ENCODE results near the gene VASH2.
"Not testable (repeated sequence)": the region's sequence is repeated elsewhere in the genome, so short reads cannot be mapped to it uniquely, and the experiment has no call there.

Gene VASH2

DNA sequence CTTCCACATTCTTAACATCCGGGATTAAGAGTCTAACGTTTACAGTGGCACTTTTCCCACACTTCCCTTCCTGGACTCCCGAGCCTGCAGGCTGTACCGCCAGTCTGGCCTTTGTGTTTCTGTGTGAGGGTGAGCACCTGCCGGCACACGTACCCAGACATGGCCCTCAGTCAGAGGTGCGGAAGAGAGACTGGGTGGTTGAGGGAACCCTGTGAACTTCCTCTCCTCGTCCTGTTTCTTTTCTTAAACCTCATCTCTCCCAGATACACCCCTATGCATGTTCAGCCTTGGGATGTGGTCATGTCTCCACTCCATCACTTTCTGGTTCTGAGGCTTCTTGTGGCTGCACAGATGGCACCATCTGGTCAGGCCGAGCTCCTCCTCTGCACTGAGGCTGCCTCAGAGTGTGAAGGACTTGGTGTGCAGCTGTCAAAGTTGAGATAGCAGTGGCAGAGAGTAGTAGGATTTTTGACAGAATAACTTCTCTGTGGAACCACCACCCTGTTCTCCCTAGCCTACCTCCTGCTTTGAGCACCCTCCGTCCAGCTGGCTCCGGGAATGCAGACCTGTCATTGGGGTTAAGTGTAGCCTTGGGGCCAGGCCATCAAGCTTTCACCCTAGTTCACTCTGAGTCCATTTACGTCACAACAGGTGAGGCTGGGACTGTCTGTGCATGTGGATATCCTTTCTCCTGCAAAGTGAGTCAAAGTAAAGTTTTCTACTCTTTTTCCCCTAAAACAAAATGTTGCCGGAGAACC, 31.4 kb downstream of the VASH2 start:
- DNase-seq: no peak

DNA sequence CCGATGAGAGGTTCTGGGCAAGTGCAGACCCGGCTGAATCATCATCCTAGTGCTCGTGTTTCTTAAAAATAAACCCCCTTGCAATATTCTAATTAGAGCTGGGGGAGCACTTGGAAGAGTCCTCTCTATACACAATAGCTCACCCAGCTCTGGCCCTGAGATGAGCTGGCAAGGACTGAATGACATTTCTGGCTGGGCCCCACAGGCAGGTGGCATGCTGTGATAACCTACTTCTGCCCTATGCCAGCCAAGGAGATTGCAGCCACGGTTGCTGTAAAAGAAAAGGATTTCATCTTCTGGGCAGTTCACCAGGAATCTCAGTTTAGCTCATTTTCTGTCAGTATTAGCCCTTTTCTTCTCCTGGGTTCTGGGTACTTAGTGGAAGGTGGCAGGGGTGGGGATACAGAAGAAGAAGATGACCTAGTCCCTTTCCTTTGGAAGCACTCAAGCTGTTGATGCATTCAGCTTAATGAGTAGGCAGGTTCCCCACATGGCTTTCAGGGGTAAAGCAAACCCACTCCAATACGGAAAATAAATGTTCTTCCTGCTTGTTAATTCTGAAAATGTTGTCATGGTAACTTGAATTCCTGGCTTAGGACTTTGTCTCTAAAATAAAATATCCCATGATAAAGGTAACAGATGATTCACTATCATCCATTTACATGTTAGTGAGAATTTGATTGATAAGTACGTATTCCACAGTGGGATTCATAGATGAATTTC, 32.2 kb downstream of the VASH2 start:
- no peak for DNase-seq

DNA sequence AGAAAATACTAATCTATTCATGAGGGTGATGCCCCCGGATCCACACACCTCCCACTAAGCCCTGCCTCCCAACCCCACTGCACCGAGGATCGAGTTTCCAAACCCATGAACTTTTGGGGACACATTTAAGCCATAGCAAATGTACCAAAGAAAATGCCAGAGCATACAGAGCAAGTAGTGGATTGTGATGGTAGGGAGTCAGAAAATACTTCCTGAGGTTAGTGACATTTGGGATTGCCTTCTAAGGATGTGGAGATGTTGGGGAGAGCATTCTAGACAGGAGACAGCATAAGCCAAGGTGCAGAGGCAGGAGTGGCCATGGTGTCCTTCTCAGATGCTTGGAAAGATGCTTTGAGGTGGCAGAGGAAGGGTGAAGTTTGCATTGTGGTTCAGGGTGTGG, 33.1 kb downstream of the VASH2 start:
- DNase-seq: no peak

DNA sequence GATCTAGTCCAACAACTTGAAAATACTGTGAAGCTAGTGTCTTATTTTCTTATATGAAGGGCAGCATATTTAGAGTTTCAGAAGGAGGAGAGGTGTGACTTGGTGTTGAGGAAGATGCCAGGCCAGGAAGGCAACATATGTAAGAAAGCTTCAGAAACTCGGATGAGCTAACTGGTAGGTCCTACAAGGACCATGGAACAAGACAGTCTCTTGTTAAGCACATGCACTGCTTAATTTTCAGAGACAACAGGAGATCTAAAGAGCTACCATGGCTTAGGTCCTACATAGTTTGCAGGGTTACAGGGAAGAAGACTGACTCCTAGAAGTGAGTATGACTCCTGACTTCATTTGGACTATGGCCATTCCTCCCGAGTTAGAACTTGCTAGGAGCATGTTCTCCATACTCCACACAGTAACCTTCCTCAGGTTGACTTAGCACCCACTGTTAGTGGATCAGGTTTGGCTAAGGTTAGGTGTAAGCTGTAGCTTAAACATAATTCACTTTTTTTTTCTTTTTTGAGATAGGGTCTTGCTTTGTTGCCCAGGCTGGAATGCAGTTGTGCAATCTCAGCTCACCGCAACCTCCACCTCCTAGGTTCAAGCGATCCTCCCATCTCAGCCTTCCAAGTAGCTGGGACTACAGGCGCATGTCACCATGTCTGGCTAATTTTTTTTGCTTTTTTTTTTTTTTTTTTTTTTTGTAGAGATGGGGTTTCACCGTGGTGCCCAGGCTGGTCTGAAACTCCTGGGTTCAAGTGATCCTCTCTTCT, 34.4 kb downstream of the VASH2 start:
- DNase-seq: no peak

DNA sequence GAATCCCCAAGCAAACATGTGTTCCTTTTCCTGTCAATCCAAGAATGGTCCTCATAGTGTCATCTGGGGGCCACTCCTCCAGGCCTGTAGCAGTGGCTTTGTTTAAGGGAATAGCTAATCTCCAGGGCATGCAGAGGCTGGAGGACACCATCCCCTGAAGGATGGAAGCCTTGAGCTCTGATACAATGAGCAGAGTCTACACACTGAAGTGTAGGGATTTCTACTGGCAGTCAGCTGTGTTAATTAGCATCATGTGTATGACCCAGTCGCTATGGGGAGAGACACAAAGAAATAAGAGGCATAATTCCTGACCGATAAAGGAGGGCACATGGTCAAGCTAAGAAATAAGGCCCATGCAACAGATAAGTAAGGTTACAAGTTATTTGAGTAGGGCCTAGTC, 36.2 kb downstream of the VASH2 start:
- DNase-seq: no peak

DNA sequence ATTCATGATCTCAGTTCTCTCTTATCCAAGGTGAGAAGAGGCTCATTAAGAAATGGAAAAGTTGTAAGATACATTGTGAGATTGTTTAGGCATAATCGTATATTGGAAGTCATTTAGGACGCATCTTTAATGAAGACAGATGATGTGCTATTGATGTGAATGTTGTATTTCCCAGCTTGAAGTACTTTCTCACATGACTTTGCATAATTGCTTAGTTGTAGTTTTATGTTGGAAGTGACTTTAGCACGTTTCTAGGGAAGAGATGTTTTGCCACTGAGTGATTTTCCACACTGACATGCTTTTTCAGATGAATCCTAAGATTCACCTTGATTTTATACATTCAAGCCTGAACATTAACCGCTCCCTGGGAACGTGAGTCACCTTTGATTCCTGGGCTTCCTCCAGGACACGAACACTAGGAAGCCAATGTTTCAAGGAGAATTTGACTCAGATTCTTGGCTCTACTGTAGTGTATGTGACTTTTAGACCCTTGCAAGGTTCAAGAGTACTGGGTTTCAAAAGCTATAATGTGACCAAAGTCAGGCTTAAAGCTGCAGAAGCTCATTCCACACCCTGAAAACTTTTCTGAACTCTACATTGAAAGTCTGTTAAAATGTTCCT, 37.5 kb downstream of the VASH2 start:
- no peak for DNase-seq

DNA sequence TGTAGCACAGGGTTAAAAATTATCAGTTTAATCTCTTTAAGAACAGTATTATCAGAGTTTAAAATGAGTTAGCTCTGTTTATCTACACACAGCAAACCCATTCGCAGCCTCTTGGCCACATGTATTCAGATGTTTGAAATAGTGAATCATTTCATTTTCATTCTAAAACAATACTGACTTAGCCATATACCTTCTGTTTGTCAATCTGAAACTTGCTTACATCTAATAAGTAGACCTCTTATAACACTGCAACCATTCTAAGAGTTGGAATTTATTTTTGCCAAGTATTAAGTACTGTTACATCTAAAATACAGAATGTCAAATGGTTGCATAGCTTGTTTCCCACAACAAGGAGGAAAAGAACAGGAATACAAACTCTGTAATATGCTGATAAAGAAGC, 39.9 kb downstream of the VASH2 start:
- no peak for DNase-seq

DNA sequence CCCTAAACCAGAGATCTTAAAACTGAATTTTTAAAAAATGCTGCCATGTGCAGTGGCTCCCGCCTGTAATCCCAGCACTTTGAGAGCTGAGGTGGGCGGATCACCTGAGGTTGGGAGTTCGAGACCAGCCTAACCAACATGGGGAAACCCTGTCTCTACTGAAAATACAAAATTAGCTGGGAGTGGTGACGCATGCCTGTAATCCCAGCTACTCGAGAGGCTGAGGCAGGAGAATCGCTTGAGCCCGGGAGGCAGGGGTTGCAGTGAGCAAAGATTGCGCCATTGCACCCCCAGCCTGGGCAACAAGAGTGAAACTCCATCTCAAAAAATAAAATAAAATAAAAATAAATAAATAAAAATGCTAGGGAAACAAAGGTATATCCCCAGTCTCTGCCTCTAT, 43.6 kb downstream of the VASH2 start:
- DNase-seq: not testable (repeated sequence)

DNA sequence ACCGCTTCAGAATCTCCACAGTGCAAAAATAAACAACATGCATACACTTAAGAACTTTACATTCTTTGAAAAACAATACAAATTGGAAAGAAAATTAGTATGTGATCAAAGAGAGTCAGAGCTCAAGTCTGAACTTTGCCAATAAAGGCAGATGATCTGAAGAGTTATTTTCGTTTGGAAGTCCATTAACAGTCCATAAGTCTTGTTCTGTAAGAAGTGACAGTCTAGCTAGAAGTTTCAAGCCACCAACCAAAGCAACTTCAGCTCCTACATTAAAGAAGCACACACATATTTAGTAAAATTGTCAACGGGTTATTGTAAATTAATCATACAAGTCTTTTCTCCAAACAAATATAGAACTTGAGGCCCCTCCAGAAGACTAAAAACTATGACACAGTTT, 44.6 kb downstream of the VASH2 start:
- DNase-seq: no peak

DNA sequence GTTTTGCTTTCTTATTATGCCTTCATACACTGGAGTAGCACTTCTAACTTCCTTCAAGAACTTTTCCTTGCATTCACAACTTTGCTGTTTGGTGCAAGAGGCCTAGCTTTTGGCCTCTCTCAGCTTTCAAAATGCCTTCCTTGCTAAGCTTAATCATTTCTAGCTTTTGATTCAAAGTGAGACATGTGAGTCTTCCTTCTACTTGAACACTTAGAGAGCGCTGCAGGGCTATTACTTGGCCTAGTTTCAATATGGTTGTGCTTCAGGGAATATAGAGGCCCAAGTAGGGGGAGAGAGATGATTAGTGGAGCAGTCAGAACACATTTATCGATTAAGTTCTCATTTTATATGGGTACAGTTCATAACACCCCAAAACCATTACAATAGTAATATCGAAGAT, 52.9 kb downstream of the VASH2 start:
- DNase-seq: no peak

DNA sequence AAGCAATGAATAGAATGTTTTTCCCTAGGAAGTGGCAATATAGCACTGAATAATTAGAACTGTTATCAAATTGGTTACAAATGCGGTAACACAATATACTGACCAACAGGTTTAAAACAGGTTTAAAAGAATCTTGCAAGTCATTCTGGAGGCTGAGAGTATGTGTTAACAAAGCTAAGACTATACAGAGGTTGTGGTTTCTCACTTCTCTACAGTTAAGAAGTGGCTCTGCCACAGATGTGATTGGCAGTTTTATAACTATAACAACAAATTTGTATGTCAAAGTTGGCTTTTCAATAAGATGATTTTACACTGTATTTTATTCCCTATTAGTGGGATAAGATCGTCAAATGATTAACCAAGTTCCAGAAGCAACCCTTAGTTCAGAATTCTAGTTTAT, 58.2 kb downstream of the VASH2 start:
- no peak for DNase-seq

DNA sequence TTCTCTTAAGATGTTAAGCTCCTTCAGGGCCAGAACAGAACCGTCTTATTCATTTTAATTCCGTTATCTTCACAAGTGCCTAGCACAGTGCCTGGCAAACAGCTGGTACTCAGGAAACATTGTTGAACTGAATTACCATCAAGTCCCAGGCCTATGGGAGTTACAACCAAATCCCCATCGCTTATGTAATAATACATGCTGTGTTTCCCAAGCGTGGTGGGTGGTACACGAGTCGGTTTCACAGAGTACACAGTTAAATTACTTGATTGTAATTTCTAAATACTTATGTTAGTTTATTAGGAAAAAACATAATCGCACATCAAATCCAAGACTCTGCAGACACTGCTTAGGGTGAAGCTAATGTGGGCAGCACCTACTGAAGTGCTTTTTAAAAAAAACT, 64.3 kb downstream of the VASH2 start:
- peak in 1 of 2 donors; percentile 3 for DNase-seq

DNA sequence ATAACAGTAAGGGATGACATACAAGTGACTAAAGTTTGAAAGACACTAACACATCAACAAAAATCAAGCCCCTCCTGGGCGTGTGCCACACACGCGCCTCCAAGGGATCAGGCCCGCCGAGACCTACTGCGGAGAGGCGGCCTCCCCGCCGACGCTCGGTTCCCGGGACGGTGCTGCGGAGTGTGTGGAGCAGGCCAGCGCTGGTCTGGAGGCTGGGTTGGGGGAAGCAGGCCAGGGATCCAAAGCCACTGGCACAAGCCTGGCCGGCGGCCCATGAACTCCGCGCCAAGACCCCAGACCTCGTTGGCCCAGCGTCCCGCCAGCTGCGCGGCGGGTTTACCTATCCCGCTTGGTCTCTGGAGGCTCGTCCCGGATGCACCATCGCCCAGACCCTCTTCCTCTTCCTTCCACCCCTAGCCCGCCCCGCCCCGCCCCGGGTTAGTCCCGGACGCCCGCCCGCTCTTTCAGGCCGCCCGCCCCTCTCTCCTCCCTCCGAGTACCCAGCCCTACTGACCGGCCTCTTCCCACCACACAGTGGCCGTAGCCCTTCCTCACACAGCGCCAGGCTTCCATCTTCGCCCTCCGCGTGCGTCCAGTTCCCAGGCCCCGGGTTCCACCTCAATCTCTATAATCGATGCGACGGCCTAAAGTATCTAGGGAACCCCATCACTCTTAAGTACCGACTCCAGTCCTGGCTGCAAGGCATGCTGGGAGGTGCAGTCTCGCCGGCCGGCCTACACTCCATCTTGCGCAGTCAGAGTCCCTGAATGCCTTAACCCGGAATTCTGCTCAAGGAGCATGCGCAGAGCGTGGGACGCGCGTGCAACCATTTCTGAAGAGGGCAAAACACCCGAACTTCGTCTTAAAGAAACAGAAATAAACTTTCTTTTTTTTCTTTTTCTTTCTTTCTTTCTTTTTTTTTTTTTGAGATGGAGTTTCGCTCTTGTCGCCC, 65.0 kb downstream of the VASH2 start, which contains the start of gene ANGEL2:
TSS of gene ANGEL2 (minus strand) at position 769 of the 952 bp plus-strand sequence. CDS start at position 573, 196 bp downstream.
- peak; percentile 93 to 95 for DNase-seq

DNA sequence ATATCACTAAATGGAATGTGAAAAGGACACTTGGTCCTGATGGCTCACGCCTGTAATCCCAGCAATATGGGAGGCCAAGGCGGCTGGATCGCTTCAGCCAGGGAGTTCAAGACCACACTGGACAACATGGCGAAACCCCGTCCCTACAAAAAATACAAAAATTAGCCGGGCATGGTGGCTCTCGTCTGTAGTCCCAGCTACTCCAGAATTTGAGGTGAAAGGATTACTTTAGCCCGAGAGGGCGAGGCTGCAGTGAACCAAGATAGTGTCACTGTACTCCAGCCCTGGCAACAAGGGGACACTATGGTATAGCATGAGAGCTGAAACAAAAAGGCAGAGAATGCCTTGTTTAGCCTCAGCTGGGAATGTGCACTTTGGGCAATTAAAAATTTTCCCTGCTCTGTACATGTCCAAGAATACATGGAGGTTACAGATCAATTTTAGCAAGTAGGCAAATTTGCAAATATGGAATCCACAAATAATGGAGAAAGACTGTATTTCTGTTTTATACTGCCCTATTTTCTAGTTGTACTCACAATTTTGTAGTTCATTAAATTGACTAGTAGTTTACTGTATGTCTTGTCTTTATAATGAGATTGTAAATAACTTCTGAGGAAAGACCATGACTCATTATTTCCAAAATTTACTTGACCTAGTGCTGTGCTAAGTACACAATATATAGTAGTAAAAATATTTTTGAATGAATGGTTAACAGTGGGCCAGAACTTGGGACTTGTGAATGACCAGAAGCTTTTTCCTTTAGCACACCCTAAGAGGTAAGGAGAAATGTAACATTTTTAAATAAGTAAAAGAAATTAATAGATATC, 67.3 kb downstream of the VASH2 start:
- DNase-seq: no peak

DNA sequence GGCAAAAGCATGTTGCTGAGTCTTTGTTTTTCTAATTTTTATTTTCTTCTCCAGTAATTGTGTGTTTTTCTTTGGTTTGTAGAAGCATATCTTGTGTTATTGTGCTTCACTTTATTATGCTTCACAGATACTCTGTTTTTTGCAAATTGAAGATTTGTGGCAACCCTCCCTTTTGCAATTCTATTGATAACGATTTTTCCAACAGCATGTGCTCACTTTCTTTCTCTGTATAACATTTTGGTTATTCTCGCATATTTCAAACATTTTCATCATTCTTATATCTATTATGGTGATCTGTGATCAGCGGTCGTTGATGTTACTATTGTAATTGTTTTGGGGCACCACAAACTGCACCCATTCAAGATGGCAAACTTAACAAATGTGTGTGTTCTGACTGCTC, 69.1 kb downstream of the VASH2 start:
- DNase-seq: no peak

DNA sequence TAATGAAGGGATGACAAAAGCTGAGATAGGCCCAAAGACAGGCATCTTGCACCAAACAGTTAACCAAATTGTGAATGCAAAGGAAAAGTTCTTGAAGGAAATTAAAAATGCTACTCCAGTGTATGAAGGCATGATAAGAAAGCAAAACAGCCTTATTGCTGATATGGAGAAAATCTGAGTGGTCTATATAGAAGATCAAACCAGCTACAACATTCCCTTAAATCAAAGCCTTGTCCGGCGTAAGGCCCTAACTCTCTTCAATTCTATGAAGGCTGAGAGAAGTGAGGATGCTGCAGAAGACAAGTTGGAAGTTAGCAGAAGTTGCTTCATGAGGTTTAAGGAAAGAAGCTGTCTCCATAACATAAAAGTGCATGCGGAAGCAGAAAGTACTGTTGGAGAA, 69.7 kb downstream of the VASH2 start:
- no peak for DNase-seq

DNA sequence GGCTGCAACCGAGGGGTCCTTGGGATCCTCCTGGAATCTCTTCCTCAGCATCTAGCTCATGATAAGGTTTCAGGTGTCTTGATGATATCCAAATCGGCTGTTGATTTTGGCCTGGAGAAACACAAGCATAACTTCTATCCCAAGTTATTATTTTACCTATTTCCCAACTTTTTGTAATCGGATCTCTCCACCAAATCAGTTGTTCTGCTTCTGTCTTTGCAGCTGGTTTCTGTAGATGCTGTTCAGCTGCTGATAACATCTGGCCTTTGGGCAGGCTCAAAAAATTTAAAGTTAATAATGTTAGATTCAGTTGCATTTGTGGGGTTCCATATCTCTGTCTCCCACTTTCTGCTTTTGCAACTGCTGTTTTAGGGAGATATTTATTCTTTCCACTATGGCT, 76.7 kb downstream of the VASH2 start:
- not testable (repeated sequence) for DNase-seq

DNA sequence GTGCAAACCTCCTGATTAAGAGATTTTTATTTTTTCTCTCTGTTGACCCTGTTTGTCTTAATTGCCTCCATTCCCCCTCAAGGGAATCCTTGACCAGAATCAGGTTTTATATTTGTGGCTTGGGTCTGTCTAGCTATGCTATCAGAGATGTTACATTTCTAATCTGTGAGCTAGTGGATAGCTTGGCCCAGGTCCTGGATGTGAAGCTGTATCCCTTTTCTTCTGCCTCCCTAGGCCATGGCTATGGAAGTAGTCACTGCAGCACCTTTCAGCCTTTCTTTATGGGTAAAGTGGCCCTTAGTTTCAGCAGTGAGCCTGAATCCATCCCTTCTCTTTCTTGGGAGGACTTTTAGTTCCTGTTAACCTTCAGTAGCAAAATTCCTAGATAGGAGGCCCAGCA, 82.3 kb downstream of the VASH2 start:
- DNase-seq: no peak

DNA sequence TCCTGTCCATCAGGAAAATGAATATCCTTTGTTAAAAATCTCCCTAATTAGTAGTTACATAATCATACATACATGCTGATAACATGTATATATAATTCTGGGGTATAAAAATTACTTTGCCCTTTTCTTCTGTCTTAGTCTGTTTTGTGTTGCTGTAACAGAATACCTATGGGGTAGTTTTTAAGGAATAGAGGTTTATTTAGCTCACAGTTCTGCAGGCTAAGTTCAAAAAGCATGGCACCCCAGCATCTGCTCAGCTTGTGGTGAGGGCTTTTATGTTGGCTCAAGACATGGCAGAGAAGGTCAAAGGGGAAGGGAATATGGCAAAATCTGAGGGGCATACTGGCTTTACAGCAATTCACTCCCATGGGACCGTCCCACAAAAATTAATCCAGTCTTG, 84.4 kb downstream of the VASH2 start:
- DNase-seq: no peak

DNA sequence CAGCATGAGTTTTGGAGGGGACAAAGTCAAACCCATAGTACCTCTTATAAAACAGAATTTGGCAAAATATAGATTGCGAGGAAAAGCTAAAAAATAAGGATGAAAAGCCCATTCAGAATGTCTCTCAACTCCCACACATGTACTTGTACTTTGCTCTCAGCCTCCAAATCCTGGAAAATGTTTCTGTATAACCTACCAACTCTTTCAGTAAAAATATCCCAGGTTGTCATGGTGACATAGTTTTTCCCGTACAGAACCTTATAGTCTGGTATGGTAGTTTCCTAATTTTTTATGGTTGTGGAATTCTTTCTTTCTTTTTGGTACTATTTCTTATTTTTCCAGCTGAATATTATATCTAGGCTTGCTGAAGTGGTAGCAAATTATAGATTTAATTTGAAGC, 85.2 kb downstream of the VASH2 start:
- no peak for DNase-seq
